HepG2 (cell line): ENCODE measurements around the gene TMEM86B. TPM values are rescaled to one million over a fixed set of nuclear protein-coding genes. Genes with fewer than 3 reads are reported as not detected.

ENCODE experiments used
- ELF3 ChIP-seq: IDR thresholded peaks from 2 replicates; pipeline ENCODE4 v1.6.1; 2016; ENCODE audit warnings: missing genetic modification reagents, missing compliant biosample characterization
- HBP1 ChIP-seq: IDR thresholded peaks from 2 replicates; pipeline ENCODE4 v1.6.1; 2016; ENCODE audit warnings: low read depth, control low read depth
- IRX3 ChIP-seq: sonication (generic); formaldehyde crosslinking; IDR thresholded peaks from 2 replicates; pipeline ENCODE4 v1.8.1; 2023; ENCODE audit warnings: mild to moderate bottlenecking, low read depth, missing genetic modification reagents, borderline replicate concordance
- KDM1A ChIP-seq: IDR thresholded peaks from 2 replicates; pipeline ENCODE4 v1.6.1; 2016; ENCODE audit warnings: missing compliant biosample characterization
- KDM5B ChIP-seq: sonication (generic); formaldehyde crosslinking; IDR thresholded peaks from 2 replicates; pipeline ENCODE4 v1.4.0; 2020; ENCODE audit warnings: missing genetic modification reagents, mild to moderate bottlenecking, borderline replicate concordance
- RARG ChIP-seq: sonication (generic); formaldehyde crosslinking; IDR thresholded peaks from 2 replicates; pipeline ENCODE4 v1.4.0; 2020; ENCODE audit warnings: low read depth, mild to moderate bottlenecking, missing genetic modification reagents
- RCOR2 ChIP-seq: IDR thresholded peaks from 2 replicates; pipeline ENCODE4 v1.6.1; 2016; ENCODE audit warnings: missing biosample characterization, missing genetic modification reagents
- STAT6 ChIP-seq: sonication (generic); formaldehyde crosslinking; IDR thresholded peaks from 2 replicates; pipeline ENCODE4 v1.4.0; 2020; ENCODE audit warnings: missing genetic modification reagents, mild to moderate bottlenecking, borderline replicate concordance
- THAP9 ChIP-seq: sonication (generic); formaldehyde crosslinking; IDR thresholded peaks from 2 replicates; pipeline ENCODE4; 2020; ENCODE audit warnings: missing genetic modification reagents, mild to moderate bottlenecking, borderline replicate concordance
- TMF1 ChIP-seq: sonication (generic); formaldehyde crosslinking; IDR thresholded peaks from 2 replicates; pipeline ENCODE4 v1.8.1; 2022; ENCODE audit warnings: low read depth, missing genetic modification reagents
- U2AF2 ChIP-seq: fragments of 200-400 bp; formaldehyde crosslinking; IDR thresholded peaks from 2 replicates; pipeline ENCODE4 v1.6.1; 2017; ENCODE audit warnings: low read depth, mild to moderate bottlenecking, low read length
- ZBTB42 ChIP-seq: sonication (generic); formaldehyde crosslinking; IDR thresholded peaks from 2 replicates; pipeline ENCODE4 v1.5.0; 2020; ENCODE audit warnings: mild to moderate bottlenecking, missing genetic modification reagents
- ZFP62 ChIP-seq: sonication (generic); formaldehyde crosslinking; IDR thresholded peaks from 2 replicates; pipeline ENCODE4 v1.4.0; 2020; ENCODE audit warnings: missing genetic modification reagents
- ZMAT3 ChIP-seq: sonication (generic); formaldehyde crosslinking; conservative IDR thresholded peaks from 2 replicates; pipeline ENCODE4 v1.7.0; 2021; ENCODE audit warnings: missing genetic modification reagents
- ZNF143 ChIP-seq: sonication (generic); formaldehyde crosslinking; IDR thresholded peaks from 2 replicates; pipeline ENCODE4 v1.4.0; 2020; ENCODE audit warnings: missing genetic modification reagents
- ZNF280D ChIP-seq: sonication (generic); formaldehyde crosslinking; IDR thresholded peaks from 2 replicates; pipeline ENCODE4 v1.5.1; 2020; ENCODE audit warnings: mild to moderate bottlenecking, missing genetic modification reagents
- ZNF616 ChIP-seq: sonication (generic); formaldehyde crosslinking; IDR thresholded peaks from 2 replicates; pipeline ENCODE4 v1.5.0; 2020; ENCODE audit warnings: low read depth, mild to moderate bottlenecking, missing genetic modification reagents
- ZNF720 ChIP-seq: sonication (generic); formaldehyde crosslinking; IDR thresholded peaks from 2 replicates; pipeline ENCODE4 v1.4.0; 2020; ENCODE audit warnings: missing genetic modification reagents
- ZNF772 ChIP-seq: sonication (generic); formaldehyde crosslinking; IDR thresholded peaks from 2 replicates; pipeline ENCODE4 v1.5.0; 2020; ENCODE audit warnings: mild to moderate bottlenecking, missing genetic modification reagents
- ZNF776 ChIP-seq: sonication (generic); formaldehyde crosslinking; IDR thresholded peaks from 2 replicates; pipeline ENCODE4 v1.4.0; 2020; ENCODE audit warnings: mild to moderate bottlenecking, missing genetic modification reagents
- polyA plus RNA-seq, 8 experiments: library from polyadenylated mRNA; depleted of rRNA in 3 of 8; stranded (reverse) in 7 of 8; unstranded in 1 of 8; fragments of >200 nt; fragmentation: Illumina TruSeq in 4 of 8; extraction: Trizol in 4 of 8; gene quantifications; 2 replicates each; pipeline versions ENCODE4 v1.2.1 to v1.2.3, GENCODE V29; 2011 to 2016; ENCODE audit warnings: low read depth in 4 of 8, missing spikeins in 1 of 8, mixed read lengths in 1 of 8; ENCODE audit not compliant: insufficient read depth in 1 of 8
- total RNA-seq, 5 experiments: library from RNA; depleted of rRNA; stranded (reverse); fragments of >200 nt; fragmentation: Illumina TruSeq; extraction: Trizol; gene quantifications; 2 replicates each; pipeline ENCODE4 v1.2.3, GENCODE V29; 2016; ENCODE audit warnings: low read depth in 1 of 5

The TMEM86B gene
- total and polyA plus RNA-seq, 2 of the 13 experiments (the other 11 are each of a cell fraction or from before 2014, with no cell fraction given) = 7.7 to 9.6 TPM

- TF ChIP-seq ZNF616 (CRISPR knock-in tag) (peak; percentile 58; the same call in 1 of the 2 replicates), THAP9 (CRISPR knock-in tag) (peak; percentile 67; the same call in 1 of the 2 replicates), ZNF776 (peak; percentile 82), TMF1 (CRISPR knock-in tag) (no peak), U2AF2 (no peak), ZMAT3 (peak; percentile 94), RCOR2 (CRISPR knock-in tag) (no peak), ZNF280D (CRISPR knock-in tag) (no peak; the same call in 1 of the 2 replicates), ZNF720 (no peak), ELF3 (CRISPR knock-in tag) (0 out of 2 replicates have a peak, but pooled peaks have one; percentile 7), ZNF772 (CRISPR knock-in tag) (peak; percentile 56; the same call in 1 of the 2 replicates), ZBTB42 (CRISPR knock-in tag) (no peak), KDM1A (no peak), HBP1 (CRISPR knock-in tag) (no peak), KDM5B (CRISPR knock-in tag) (peak; percentile 86; the same call in 1 of the 2 replicates), ZFP62 (no peak), ZNF143 (peak; percentile 63), IRX3 (CRISPR knock-in tag) (no peak), RARG (no peak), STAT6 (CRISPR knock-in tag) (no peak)
These were observed 18.7 kb downstream of the TMEM86B start (continued) for GRCh38 chr19:55209693-55210472.
